ENCODE measurements around the gene EGLN1. TPM values are rescaled to one million over a fixed set of nuclear protein-coding genes. Genes with fewer than 3 reads are reported as not detected.
A peak's percentile ranks its signal among the peaks of the same experiment; 100 is the strongest.

EGLN1 gene
- total RNA-seq, 3 donors from 2014 or later: 49.3 to 61.1 (median 55.0) TPM

DNA sequence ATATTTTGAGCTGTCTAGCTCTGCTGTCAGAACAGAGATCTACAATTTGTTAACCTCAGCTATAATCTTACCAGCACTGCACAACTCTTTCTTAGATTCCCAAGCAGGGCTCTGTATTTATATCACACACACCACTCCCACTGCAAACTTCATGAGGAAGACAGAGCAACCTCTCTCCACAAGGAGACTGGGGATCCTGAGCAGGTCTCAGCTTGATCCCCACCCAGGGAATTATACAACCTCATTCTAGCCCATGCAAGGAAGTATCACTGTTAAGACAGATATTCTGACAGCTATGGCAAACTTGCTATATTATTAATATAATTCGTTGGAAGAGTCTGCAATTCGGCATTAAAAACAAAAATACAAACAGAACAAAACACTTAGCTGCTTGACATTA lies 40.4 kb downstream of the EGLN1 start:
- no peaks in the 10 kb centered on the region for H3K9me3 ChIP-seq
- H3K4me1 ChIP-seq (ENCODE audit: low read depth): no peaks in the 10 kb centered on the region
- H3K4me3 ChIP-seq: no peak overlapping the region
- intact Hi-C loops (cut with DNase I, micrococcal nuclease): no loop called here
- TF ChIP-seq, protein P1, sequence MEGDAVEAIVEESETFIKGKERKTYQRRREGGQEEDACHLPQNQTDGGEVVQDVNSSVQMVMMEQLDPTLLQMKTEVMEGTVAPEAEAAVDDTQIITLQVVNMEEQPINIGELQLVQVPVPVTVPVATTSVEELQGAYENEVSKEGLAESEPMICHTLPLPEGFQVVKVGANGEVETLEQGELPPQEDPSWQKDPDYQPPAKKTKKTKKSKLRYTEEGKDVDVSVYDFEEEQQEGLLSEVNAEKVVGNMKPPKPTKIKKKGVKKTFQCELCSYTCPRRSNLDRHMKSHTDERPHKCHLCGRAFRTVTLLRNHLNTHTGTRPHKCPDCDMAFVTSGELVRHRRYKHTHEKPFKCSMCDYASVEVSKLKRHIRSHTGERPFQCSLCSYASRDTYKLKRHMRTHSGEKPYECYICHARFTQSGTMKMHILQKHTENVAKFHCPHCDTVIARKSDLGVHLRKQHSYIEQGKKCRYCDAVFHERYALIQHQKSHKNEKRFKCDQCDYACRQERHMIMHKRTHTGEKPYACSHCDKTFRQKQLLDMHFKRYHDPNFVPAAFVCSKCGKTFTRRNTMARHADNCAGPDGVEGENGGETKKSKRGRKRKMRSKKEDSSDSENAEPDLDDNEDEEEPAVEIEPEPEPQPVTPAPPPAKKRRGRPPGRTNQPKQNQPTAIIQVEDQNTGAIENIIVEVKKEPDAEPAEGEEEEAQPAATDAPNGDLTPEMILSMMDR (IDR thresholded peaks at IDR 0.05): no peak
- H3K36me3 ChIP-seq (ENCODE audit: low read depth): no peaks in the 10 kb centered on the region
- DNase-seq (no peak), ATAC-seq (no peak)

DNA sequence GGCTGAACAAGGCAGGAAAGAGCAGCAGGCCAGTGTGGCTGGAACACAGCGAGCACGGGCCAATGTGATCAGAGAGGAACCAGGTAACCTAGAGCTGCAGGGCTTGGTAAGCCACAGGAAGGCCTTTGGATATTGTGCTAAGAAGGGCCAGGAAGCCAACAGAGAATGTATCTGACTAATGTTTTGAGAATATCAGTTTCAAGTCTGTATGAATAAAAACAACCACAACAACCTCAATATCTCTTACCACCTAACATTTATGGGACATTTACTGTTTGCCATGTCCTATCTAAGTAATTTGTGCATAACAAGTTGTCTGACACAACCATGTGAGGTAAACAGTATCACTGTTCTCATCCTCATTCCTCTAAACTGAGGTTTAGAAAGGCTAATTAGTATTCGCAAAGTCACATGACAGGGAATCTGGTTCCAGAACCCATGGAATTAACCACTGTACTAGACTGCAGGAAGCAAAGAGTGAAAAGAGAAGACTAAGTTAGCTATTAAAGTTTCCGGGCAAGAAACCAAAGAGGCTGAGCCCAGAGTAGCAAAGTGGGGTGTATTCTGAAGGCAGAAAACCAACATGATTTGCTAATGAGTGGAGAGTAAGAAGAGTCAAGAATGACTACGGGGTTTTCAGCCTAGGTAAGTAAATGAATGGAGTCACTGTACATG lies 45.1 kb downstream of the EGLN1 start:
- TF ChIP-seq, protein P1 (IDR thresholded peaks at IDR 0.05): no peak
- intact Hi-C loops (cut with DNase I, micrococcal nuclease): no loop called here
- Histone ChIP-seq H3K4me3 (no peak overlapping the region), H3K36me3 (ENCODE audit: low read depth) (no peaks in the 10 kb centered on the region), H3K9me3 (no peaks in the 10 kb centered on the region), H3K4me1 (ENCODE audit: low read depth) (no peaks in the 10 kb centered on the region)
- peak; percentile 40 for ATAC-seq
- DNase-seq: no peak

DNA sequence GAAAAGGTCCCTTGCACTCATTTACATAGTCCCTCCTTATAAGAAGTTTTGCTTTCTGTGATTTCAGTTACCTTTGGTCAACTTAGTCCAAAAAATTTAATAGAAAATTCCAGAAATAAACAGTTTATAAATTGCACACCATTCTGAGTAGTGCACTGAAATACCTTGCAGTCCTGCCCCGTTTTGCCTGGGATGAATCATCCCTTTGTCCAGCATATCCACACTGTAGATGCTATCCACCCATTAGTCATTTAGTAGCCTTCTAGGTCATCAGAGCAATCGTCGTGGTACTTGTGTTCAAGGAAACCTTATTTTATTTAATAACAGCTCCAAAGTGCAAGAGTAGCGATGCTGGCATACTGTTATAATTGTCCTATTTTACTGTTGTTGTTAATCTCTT lies 46.0 kb downstream of the EGLN1 start:
- no peak overlapping the region for H3K4me3 ChIP-seq
- no peaks in the 10 kb centered on the region for H3K4me1 ChIP-seq (ENCODE audit: low read depth)
- no peaks in the 10 kb centered on the region for H3K9me3 ChIP-seq
- TF ChIP-seq, protein P1 (IDR thresholded peaks at IDR 0.05): no peak
- no peak for ATAC-seq
- no peak for DNase-seq
- intact Hi-C loops (cut with DNase I, micrococcal nuclease): no loop called here
- H3K36me3 ChIP-seq (ENCODE audit: low read depth): no peaks in the 10 kb centered on the region

DNA sequence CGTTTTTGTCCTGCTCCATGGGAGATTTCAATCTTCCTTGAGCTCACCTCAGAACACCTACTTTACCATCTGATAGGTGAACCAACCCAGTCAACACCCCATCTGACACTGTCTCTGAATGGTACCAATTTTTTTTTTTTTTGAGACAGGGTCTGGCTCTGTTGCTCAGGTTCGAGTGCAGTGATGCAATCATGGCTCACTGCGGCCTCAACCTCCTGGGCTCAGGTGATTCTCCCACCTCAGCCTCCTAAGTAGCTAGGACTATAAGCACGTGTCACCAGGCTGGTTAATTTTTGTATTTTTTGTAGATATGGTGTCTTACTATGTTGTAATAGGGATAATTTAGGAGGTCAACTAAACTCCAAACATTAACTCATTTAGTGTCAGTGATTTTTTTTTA lies 47.7 kb downstream of the EGLN1 start:
- H3K4me3 ChIP-seq: no peak overlapping the region
- TF ChIP-seq, protein P1 (IDR thresholded peaks at IDR 0.05): no peak
- no peak for ATAC-seq
- H3K36me3 ChIP-seq (ENCODE audit: low read depth): no peaks in the 10 kb centered on the region
- H3K4me1 ChIP-seq (ENCODE audit: low read depth): no peaks in the 10 kb centered on the region
- no peak for DNase-seq
- H3K9me3 ChIP-seq: no peaks in the 10 kb centered on the region
- intact Hi-C loops (cut with DNase I, micrococcal nuclease): no loop called here

DNA sequence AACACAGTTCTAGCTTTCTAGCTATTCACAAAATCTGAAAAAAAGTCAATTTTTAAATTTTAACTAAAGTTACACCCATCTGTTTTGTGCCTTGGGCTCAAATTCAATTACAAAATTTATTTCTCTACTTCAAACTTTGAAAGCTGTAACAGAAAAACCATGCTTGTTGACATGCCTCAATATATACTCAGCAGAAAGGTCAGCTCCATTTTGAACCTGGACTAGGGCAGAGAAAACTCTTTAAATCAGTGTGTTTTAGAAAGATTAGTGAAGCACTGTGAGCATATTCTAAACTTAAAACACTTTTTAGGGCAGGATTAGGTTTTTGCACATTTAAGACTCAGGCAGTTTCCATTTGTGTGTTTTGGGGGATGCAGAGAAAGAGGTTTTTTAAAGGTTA lies 49.6 kb downstream of the EGLN1 start:
- Histone ChIP-seq H3K4me1 (ENCODE audit: low read depth) (no peaks in the 10 kb centered on the region), H3K9me3 (no peaks in the 10 kb centered on the region), H3K4me3 (no peak overlapping the region), H3K36me3 (ENCODE audit: low read depth) (no peaks in the 10 kb centered on the region)
- TF ChIP-seq, protein P1 (IDR thresholded peaks at IDR 0.05): no peak
- intact Hi-C loops (cut with DNase I, micrococcal nuclease): no loop called here
- DNase-seq (no peak), ATAC-seq (no peak)

DNA sequence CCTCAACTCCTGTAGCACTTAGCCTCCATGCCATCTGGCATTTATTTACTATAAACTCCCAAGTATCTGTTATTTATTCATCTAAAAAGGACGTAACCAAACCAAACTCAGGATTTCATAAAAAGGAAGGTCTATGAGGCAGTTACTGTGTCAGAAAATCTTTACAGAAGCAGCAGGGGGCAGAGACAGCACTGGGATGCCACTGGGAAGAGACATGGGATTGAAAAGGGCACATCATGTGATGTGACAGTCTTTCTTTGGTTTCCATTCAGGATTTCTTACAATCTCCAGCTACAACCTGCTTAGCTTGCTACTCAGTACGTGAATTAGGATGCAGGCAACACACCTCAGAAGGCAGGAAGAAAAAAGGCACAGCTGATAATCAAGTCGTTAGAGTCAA lies 52.8 kb downstream of the EGLN1 start:
- TF ChIP-seq, protein P1 (IDR thresholded peaks at IDR 0.05): no peak
- Histone ChIP-seq H3K36me3 (ENCODE audit: low read depth) (no peaks in the 10 kb centered on the region), H3K4me1 (ENCODE audit: low read depth) (no peaks in the 10 kb centered on the region), H3K4me3 (no peak overlapping the region), H3K9me3 (no peaks in the 10 kb centered on the region)
- DNase-seq (no peak), ATAC-seq (no peak)
- intact Hi-C loops (cut with DNase I, micrococcal nuclease): no loop called here
